HUES6 (cell line): ENCODE results near the gene MBOAT1.

Experiments
- H3K27ac ChIP-seq: 2 replicates; pipeline ENCODE4 v1.7.0; 2013; ENCODE audit warnings: low read depth, mild to moderate bottlenecking, low read length, inconsistent platforms
- H3K27me3 ChIP-seq: 2 replicates; pipeline ENCODE4 v1.6.1; 2013; ENCODE audit warnings: low read length; ENCODE audit not compliant: control insufficient read depth, insufficient read depth
- H3K36me3 ChIP-seq: 2 replicates; pipeline ENCODE4 v1.6.1; 2013; ENCODE audit warnings: low read length; ENCODE audit not compliant: control insufficient read depth, insufficient read depth
- H3K4me1 ChIP-seq: 2 replicates; pipeline ENCODE4 v1.6.1; 2013; ENCODE audit warnings: low read length; ENCODE audit not compliant: control insufficient read depth, insufficient read depth
- H3K4me3 ChIP-seq: 2 replicates; pipeline ENCODE4 v1.5.1; 2013; ENCODE audit warnings: low read depth, low read length
- H3K9ac ChIP-seq: one replicate; pipeline ENCODE4 v1.6.1; 2013; ENCODE audit warnings: mild to moderate bottlenecking, low read length
- H3K9me3 ChIP-seq: 2 replicates; pipeline ENCODE4 v1.6.1; 2013; ENCODE audit warnings: low read depth, low read length; ENCODE audit not compliant: control insufficient read depth, insufficient read depth

MBOAT1 gene

GRCh38 chr6:20113649-20114224, 98.5 kb downstream of the MBOAT1 start:
- peaks cover 11% of the 10 kb centered on the region for H3K4me1 ChIP-seq
- H3K9ac ChIP-seq: no peak overlapping the region
- H3K27ac ChIP-seq: no peak overlapping the region
- no peak overlapping the region for H3K4me3 ChIP-seq
- H3K27me3 ChIP-seq: no peaks in the 10 kb centered on the region
- H3K9me3 ChIP-seq: no peaks in the 10 kb centered on the region
- peaks cover 6% of the 10 kb centered on the region for H3K36me3 ChIP-seq

DNA sequence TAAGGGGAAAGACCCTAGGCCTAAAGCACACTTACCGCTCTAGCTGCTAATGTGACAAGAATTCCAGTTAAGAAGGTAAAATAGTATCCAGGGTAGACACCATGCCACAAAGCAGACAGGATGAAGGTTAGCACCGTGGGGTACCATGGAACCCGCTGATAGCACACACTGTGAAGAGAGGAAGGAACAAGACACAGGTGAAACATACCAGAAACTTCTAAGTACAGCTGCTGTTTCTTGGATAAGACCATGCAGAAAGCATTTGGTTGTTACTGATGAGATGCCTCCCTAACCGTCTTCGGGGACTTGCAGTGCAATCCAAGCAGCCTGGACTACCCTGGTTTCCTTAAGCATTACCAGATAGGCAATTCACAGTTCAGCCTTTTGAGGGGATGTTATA, 99.4 kb downstream of the MBOAT1 start:
- H3K4me1 ChIP-seq: peaks cover 10% of the 10 kb centered on the region
- no peak overlapping the region for H3K9ac ChIP-seq
- H3K4me3 ChIP-seq: no peak overlapping the region
- H3K27ac ChIP-seq: no peak overlapping the region
- H3K27me3 ChIP-seq: no peaks in the 10 kb centered on the region
- H3K36me3 ChIP-seq: peaks cover 7% of the 10 kb centered on the region
- H3K9me3 ChIP-seq: no peaks in the 10 kb centered on the region

DNA sequence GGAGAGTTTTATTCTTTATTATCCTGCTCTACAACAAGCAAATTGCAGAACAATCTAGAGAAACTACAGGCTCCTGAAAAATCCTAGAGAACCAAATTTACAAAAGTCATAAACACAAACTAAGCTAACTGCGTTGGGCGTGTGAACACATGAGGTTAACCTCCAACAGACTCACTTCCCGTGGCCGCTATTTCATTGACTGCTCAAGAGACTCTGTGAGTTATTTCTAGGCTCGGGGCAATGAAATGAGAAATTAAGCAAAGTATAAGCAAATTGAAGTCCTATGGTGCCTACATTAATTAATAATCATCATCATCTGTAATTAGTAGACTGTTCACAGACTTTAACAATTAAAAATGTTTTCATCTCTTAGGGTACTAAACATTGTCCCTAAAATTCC, 100.0 kb downstream of the MBOAT1 start:
- Histone ChIP-seq H3K9me3 (no peaks in the 10 kb centered on the region), H3K27ac (no peak overlapping the region), H3K9ac (no peak overlapping the region), H3K27me3 (no peaks in the 10 kb centered on the region), H3K4me3 (no peak overlapping the region), H3K4me1 (peaks cover 4% of the 10 kb centered on the region), H3K36me3 (peaks cover 7% of the 10 kb centered on the region)

- Histone ChIP-seq H3K4me1 (no peaks in the 10 kb centered on the region), H3K36me3 (peaks cover 7% of the 10 kb centered on the region)
These were observed 101.8 kb downstream of the MBOAT1 start for GRCh38 chr6:20110478-20110877.

GRCh38 chr6:20109526-20109925, 102.7 kb downstream of the MBOAT1 start:
- H3K4me1 ChIP-seq: no peaks in the 10 kb centered on the region
- no peaks in the 10 kb centered on the region for H3K9me3 ChIP-seq
- no peaks in the 10 kb centered on the region for H3K27me3 ChIP-seq
- peaks cover 7% of the 10 kb centered on the region for H3K36me3 ChIP-seq
- H3K9ac ChIP-seq: no peak overlapping the region
- no peak overlapping the region for H3K4me3 ChIP-seq
- H3K27ac ChIP-seq: no peak overlapping the region

More at GRCh38 chr6:20110478-20110877, 101.8 kb downstream of the MBOAT1 start:
- Histone ChIP-seq H3K27ac (no peak overlapping the region), H3K4me3 (no peak overlapping the region), H3K9ac (no peak overlapping the region), H3K9me3 (no peaks in the 10 kb centered on the region), H3K27me3 (no peaks in the 10 kb centered on the region)

GRCh38 chr6:20105838-20106237, 106.4 kb downstream of the MBOAT1 start:
- Histone ChIP-seq H3K4me1 (no peaks in the 10 kb centered on the region), H3K4me3 (no peak overlapping the region), H3K9ac (no peak overlapping the region), H3K36me3 (peaks cover 3% of the 10 kb centered on the region; the same call in 1 of the 2 replicates), H3K9me3 (no peaks in the 10 kb centered on the region), H3K27ac (no peak overlapping the region), H3K27me3 (no peaks in the 10 kb centered on the region)

GRCh38 chr6:20104696-20105095, 107.6 kb downstream of the MBOAT1 start:
- Histone ChIP-seq H3K36me3 (peaks cover 3% of the 10 kb centered on the region; the same call in 1 of the 2 replicates), H3K4me1 (no peaks in the 10 kb centered on the region), H3K27ac (no peak overlapping the region), H3K9ac (no peak overlapping the region), H3K9me3 (no peaks in the 10 kb centered on the region), H3K27me3 (no peaks in the 10 kb centered on the region), H3K4me3 (no peak overlapping the region)

DNA sequence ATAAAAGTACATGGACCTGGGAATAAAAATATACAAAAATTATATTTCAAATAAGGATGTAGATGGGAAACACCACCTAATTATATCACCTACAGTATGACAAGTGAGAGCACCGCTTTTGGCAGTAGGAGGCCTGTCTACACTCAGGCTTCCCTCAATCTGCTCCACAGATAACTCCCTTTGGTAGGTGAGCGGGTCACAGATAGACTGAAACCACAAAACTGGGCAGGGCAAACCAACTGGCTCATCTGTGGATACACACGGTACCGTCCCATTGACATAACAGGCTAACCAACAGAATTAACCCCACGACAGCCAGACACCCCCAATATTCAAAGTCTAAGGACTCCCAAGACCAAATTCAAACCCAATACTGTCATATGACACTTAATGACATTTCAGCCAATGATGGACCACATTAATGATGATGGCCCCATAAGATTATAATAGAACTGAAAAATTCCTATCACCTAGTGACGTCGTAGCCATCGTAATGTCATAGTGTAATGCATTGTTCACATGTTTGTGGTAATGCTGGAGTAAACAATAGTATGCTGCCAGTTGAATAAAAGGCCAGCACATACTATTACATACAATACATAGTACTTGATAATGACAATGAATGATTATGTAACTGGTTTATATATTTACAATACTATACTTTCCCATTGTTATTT, 109.7 kb downstream of the MBOAT1 start:
- Histone ChIP-seq H3K9ac (no peak overlapping the region), H3K27me3 (no peaks in the 10 kb centered on the region), H3K4me1 (peaks cover 6% of the 10 kb centered on the region; the same call in 1 of the 2 replicates), H3K9me3 (no peaks in the 10 kb centered on the region), H3K27ac (no peak overlapping the region), H3K4me3 (no peak overlapping the region), H3K36me3 (no peaks in the 10 kb centered on the region)

DNA sequence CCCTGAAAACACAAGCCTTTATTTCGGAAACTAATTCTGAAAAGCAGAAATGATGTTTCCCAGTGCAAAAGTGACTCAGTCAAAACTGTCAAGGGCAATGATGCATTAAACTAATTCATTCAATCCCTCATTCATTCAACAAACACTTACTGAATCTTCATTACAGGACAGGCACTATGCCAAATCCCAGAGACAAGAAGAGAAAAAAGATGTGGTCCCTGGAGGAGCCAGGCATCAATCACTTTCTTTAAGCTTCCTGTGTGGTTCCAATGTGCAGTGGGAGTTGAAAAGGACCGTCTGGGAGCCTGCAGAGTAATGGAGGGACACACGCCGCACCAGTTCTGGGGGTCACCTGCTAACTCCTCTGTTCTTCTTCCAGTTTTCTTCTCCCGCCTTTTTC, 113.1 kb downstream of the MBOAT1 start:
- no peaks in the 10 kb centered on the region for H3K36me3 ChIP-seq
- no peak overlapping the region for H3K9ac ChIP-seq
- H3K27me3 ChIP-seq: no peaks in the 10 kb centered on the region
- no peak overlapping the region for H3K27ac ChIP-seq
- no peak overlapping the region for H3K4me3 ChIP-seq
- H3K9me3 ChIP-seq: no peaks in the 10 kb centered on the region
- H3K4me1 ChIP-seq: peaks cover 6% of the 10 kb centered on the region; the same call in 1 of the 2 replicates

GRCh38 chr6:20098267-20098876, 113.9 kb downstream of the MBOAT1 start:
- H3K27ac ChIP-seq: no peak overlapping the region
- H3K9ac ChIP-seq: no peak overlapping the region
- no peaks in the 10 kb centered on the region for H3K27me3 ChIP-seq
- no peaks in the 10 kb centered on the region for H3K9me3 ChIP-seq
- no peaks in the 10 kb centered on the region for H3K36me3 ChIP-seq
- peaks cover 10% of the 10 kb centered on the region for H3K4me1 ChIP-seq
- no peak overlapping the region for H3K4me3 ChIP-seq

GRCh38 chr6:20096536-20096935, 115.7 kb downstream of the MBOAT1 start:
- Histone ChIP-seq H3K4me3 (no peak overlapping the region), H3K36me3 (no peaks in the 10 kb centered on the region), H3K4me1 (peaks cover 23% of the 10 kb centered on the region), H3K27ac (no peak overlapping the region), H3K27me3 (no peaks in the 10 kb centered on the region), H3K9me3 (no peaks in the 10 kb centered on the region), H3K9ac (no peak overlapping the region)
